ENCODE measurements around the gene DNAJC5.
"Not testable (repeated sequence)": the region's sequence is repeated elsewhere in the genome, so short reads cannot be mapped to it uniquely, and the experiment has no call there.

The DNAJC5 gene

GRCh38 chr20:63968136-63968927, 73.4 kb downstream of the DNAJC5 start:
- DNase-seq (ENCODE audit: low read depth in 3 of 3): no peak

GRCh38 chr20:63968928-63969760, 74.2 kb downstream of the DNAJC5 start:
- DNase-seq (ENCODE audit: low read depth in 3 of 3): no peak

- peak in 1 of 3 donors; percentile 65 for DNase-seq (ENCODE audit: low read depth in 3 of 3)
Measured at GRCh38 chr20:63969838-63970713, 75.2 kb downstream of the DNAJC5 start, which contains the start of gene ZNF512B. Gene ZNF512B, minus strand, starts transcription at chr20:63969930. Its CDS starts 1,980 bp downstream, at chr20:63967950.

- no peak for DNase-seq (ENCODE audit: low read depth in 3 of 3)
Measured at GRCh38 chr20:63970714-63971431, 75.9 kb downstream of the DNAJC5 start.

GRCh38 chr20:63971960-63972311, 77.0 kb downstream of the DNAJC5 start:
- not testable (repeated sequence) for DNase-seq (ENCODE audit: low read depth in 3 of 3)

- no peak for DNase-seq (ENCODE audit: low read depth in 3 of 3)
Measured at GRCh38 chr20:63972312-63973159, 77.6 kb downstream of the DNAJC5 start.

DNA sequence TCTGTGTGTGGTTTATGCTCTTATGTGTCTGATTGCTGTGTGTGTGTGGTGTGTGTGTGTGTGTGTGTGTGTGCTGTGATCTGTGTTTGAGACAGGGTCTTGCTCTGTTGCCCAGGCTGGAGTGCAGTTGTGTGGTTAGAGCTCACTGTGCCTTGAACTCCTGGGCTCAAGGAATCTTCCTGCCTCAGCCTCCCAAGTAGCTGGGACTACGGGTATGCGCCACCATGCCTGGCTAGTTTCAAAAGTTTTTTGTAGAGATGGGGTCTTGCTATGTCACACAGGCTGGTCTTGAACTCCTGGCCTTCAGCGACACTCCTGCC, 78.2 kb downstream of the DNAJC5 start:
- no peak for DNase-seq (ENCODE audit: low read depth in 3 of 3)

- DNase-seq (ENCODE audit: low read depth in 3 of 3): peak in 1 of 3 donors; percentile 78
Measured at GRCh38 chr20:63973636-63974401, 78.9 kb downstream of the DNAJC5 start.

- DNase-seq (ENCODE audit: low read depth in 3 of 3): no peak
Measured at GRCh38 chr20:63974402-63975200, 79.7 kb downstream of the DNAJC5 start.

GRCh38 chr20:63976511-63976910, 81.6 kb downstream of the DNAJC5 start:
- DNase-seq (ENCODE audit: low read depth in 3 of 3): not testable (repeated sequence)

DNA sequence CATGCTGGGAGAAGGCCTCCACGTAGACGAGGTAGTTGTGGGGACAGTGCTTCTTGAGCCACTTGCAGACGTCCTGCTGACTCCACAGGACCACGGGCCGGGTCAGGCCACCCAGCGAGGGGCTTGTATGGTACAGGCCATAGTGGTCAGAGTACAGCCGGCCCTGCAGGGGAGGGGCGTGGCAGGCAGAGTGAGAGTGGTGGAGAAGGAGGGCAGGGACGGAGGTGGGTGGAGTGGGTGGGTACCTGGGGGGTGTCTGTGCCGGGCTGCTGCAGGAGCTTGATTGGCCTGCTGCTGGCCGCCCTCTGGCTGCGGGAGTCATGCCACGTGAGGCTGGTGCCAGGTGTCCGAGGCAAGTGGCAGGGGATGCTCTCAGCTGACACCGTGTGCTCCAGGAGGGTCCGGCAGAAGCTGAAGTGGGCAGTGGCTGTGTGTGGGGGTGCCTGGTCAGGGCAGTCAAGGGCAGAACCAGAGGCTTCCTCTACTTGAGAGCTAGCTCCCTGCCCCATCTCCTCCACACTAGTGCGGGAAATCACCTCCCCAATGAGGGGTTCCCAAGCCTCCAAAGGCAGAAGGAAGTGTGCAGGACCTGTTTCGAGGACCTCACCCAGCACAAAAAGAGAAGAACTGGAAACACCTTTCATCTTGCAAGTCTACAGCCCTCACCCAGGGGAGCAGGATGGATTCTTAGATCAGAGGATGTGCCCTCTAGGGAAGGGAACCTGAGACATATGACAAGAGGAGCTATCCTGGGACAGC, 82.2 kb downstream of the DNAJC5 start:
- DNase-seq (ENCODE audit: low read depth in 3 of 3): no peak

DNA sequence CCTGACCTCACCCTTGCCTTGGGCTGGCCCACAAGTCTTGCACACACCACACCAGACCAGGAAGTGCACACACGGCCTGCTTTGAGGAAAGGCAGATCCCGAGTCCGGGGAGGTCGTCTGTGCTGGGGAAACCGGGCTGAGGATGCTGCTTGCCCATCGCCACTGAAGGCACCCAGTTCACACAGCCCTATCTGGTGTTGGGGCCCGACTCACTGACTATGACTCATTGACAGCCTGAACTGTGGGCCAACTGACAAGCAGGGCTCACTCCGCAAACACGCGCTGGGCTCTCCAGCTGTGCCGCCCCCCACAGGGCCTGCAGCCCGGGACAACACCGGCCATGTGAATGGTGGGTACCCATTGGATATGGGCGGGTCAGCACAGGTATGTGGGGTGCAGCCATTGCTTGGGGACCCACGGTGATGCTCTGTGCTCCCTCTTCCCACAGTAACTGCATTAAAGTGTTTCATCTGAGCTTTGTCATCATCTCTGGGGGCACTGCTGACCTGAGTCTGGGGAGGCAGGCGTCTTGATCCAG, 82.9 kb downstream of the DNAJC5 start:
- DNase-seq (ENCODE audit: low read depth in 3 of 3): peak in 1 of 3 donors; percentile 57

- peak in 1 of 3 donors; percentile 63 for DNase-seq (ENCODE audit: low read depth in 3 of 3)
Measured at GRCh38 chr20:63978319-63979228, 83.6 kb downstream of the DNAJC5 start.

DNA sequence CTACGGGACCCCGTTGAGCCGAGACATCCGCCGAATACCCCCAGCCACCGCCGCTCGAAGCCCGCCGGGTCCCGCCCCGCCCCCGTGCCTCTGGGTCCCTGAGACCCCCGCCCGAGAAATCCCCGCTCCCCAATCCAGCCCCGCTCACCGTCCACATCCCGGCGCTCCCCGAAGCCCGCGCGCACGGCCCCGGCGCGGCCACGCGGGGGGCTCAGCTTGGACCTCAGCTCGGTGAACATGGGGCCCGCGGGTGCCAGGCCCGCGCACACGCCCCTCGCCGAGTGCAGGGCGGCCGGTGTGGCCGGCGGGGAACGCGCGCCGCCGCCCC, 84.3 kb downstream of the DNAJC5 start:
- no peak for DNase-seq (ENCODE audit: low read depth in 3 of 3)

- peak in 2 of 3 donors; percentile 77 to 83 for DNase-seq (ENCODE audit: low read depth in 3 of 3)
Measured at GRCh38 chr20:63979557-63980316, 84.8 kb downstream of the DNAJC5 start, which contains the start of gene SAMD10. Gene SAMD10, minus strand, starts transcription at chr20:63979642. Its CDS starts 175 bp downstream, at chr20:63979467.

DNA sequence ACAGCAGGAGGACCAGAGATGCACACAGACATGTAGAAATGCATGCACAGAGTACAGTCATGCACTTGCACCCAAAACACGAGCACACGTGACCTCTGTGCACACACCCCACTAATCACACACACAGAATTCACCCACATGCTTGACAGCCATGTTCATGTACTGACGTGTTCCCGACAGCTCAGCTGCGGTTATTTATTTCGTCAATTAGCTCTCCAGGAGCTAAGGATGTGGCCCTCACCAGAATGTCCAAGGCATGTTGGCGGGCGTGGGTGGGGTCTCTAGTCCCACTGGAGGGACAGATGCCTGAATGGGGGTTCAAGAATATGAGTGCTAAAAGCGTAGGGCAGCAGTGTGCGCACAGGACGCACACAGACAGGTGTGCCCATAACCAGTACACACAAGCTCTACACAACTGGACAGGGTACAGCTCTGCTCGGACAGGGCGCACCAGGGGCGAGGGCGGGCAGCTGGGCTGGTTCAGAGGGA, 85.4 kb downstream of the DNAJC5 start:
- no peak for DNase-seq (ENCODE audit: low read depth in 3 of 3)
